Neural progenitor cell (in vitro differentiated cells): ENCODE results near the gene NRROS.

ENCODE experiments used
- CTCF ChIP-seq: fragments of 200-600 bp; sonication (generic); IDR thresholded peaks from 2 replicates; pipeline ENCODE4 v1.5.1; 2017; ENCODE audit warnings: antibody characterized with exemption, mild to moderate bottlenecking
- EZH2 ChIP-seq: fragments of 200-600 bp; sonication (generic); IDR thresholded peaks from 2 replicates; pipeline ENCODE4 v1.6.1; 2017; ENCODE audit warnings: antibody characterized with exemption, mild to moderate bottlenecking, moderate library complexity
- EZH2phosphoT487 ChIP-seq: fragments of 200-600 bp; sonication (generic); IDR thresholded peaks from 2 replicates; pipeline ENCODE4 v1.6.1; 2017; ENCODE audit warnings: antibody characterized with exemption

GRCh38 chr3:196700801-196701200 lies 61.3 kb downstream of the NRROS start:
- TF ChIP-seq CTCF, result no peak
- no peak for TF ChIP-seq EZH2
- TF ChIP-seq EZH2phosphoT487, result no peak
